K562 (cell line): ENCODE data around the gene PHF21A. TPM values are rescaled to one million over a fixed set of nuclear protein-coding genes. Genes with fewer than 3 reads are reported as not detected.
A peak's percentile ranks its signal among the peaks of the same experiment; 100 is the strongest.

Source experiments
- ARID1B ChIP-seq: fragments of 450-650 bp; IDR thresholded peaks from 2 replicates; pipeline ENCODE4 v1.6.1; 2016; ENCODE audit warnings: antibody characterized with exemption, mild to moderate bottlenecking, inconsistent platforms
- CBFA2T2 ChIP-seq: fragments of 450-650 bp; conservative IDR thresholded peaks from 2 replicates; pipeline ENCODE4 v1.6.1; 2017; ENCODE audit warnings: mild to moderate bottlenecking
- FOS ChIP-seq: IDR thresholded peaks from 3 replicates; pipeline ENCODE4 v1.6.1; 2011; ENCODE audit not compliant: insufficient read length; ENCODE audit errors: extremely low read depth
- FOSL1 ChIP-seq: fragments of 200-800 bp; sonication (Bioruptor generic); conservative IDR thresholded peaks from 2 replicates; pipeline ENCODE4 v1.6.1; 2016; ENCODE audit warnings: missing genetic modification characterization, missing compliant biosample characterization
- FOXM1 ChIP-seq, 2 experiments: fragments of 450-650 bp in 1 of 2; sonication (generic) in 1 of 2; formaldehyde crosslinking in 1 of 2; IDR thresholded peaks; 2 replicates each; pipeline versions ENCODE4 v1.6.1 to v1.9.0; 2017 to 2022; ENCODE audit warnings: low read depth in 2 of 2, mild to moderate bottlenecking in 2 of 2, missing genetic modification reagents in 1 of 2, moderate library complexity in 1 of 2
- HMGN3 ChIP-seq: IDR thresholded peaks from 2 replicates; pipeline ENCODE4 v1.6.1; 2011; ENCODE audit warnings: borderline replicate concordance, low read depth, mild to moderate bottlenecking, mixed read lengths, low read length; ENCODE audit not compliant: insufficient read length; ENCODE audit errors: extremely low read depth
- JUN ChIP-seq, 2 experiments: sonication (generic) in 1 of 2; formaldehyde crosslinking in 1 of 2; IDR thresholded peaks; 2 replicates each; pipeline versions ENCODE4 v1.6.1 to v1.8.0; 2012 to 2022; ENCODE audit warnings: borderline replicate concordance in 2 of 2, mild to moderate bottlenecking in 2 of 2, improper control_type of control experiment in 1 of 2, low read depth in 1 of 2, low read length in 1 of 2, missing genetic modification reagents in 1 of 2
- LARP7 ChIP-seq: fragments of 450-650 bp; IDR thresholded peaks from 2 replicates; pipeline ENCODE4 v1.6.1; 2016
- LCOR ChIP-seq: sonication (generic); formaldehyde crosslinking; IDR thresholded peaks from 2 replicates; pipeline ENCODE4 v1.8.0; 2022; ENCODE audit warnings: mild to moderate bottlenecking, missing genetic modification reagents
- MAFF ChIP-seq: IDR thresholded peaks from 2 replicates; pipeline ENCODE4 v1.6.1; 2012; ENCODE audit warnings: low read length, improper control_type of control experiment
- MAZ ChIP-seq, 2 experiments: fragments of 450-650 bp in 1 of 2; sonication (generic) in 1 of 2; formaldehyde crosslinking; IDR thresholded peaks in 1 of 2; conservative IDR thresholded peaks in 1 of 2; 2 replicates each; pipeline versions ENCODE4 v1.4.0 to v1.5.0; 2020; ENCODE audit warnings: mild to moderate bottlenecking in 1 of 2, missing genetic modification reagents in 1 of 2
- MCM3 ChIP-seq: fragments of 450-650 bp; IDR thresholded peaks from 2 replicates; pipeline ENCODE4 v1.6.1; 2016
- MEF2A ChIP-seq: IDR thresholded peaks from 2 replicates; pipeline ENCODE4 v1.6.1; 2011; ENCODE audit warnings: low read depth, mild to moderate bottlenecking, low read length, moderate library complexity; ENCODE audit not compliant: control insufficient read depth
- MYC ChIP-seq, 2 experiments: fragments of 250-450 bp in 1 of 2; sonication (Bioruptor Pico) in 1 of 2; IDR thresholded peaks; 2 replicates each; pipeline versions ENCODE4 v1.5.1 to v1.6.1; 2012 to 2021; ENCODE audit warnings: low read depth in 2 of 2, borderline replicate concordance in 1 of 2, improper control_type of control experiment in 1 of 2, low read length in 1 of 2, mild to moderate bottlenecking in 1 of 2, moderate library complexity in 1 of 2
- NEUROD1 ChIP-seq: fragments of 150-350 bp; IDR thresholded peaks from 2 replicates; pipeline ENCODE4 v1.6.1; 2014; ENCODE audit warnings: borderline replicate concordance, low read length, low read depth; ENCODE audit not compliant: partially characterized antibody
- NRF1 ChIP-seq, 2 experiments: fragments of 450-650 bp; IDR thresholded peaks in 1 of 2; conservative IDR thresholded peaks in 1 of 2; 2 replicates each; pipeline ENCODE4 v1.6.1; 2014; ENCODE audit warnings: mild to moderate bottlenecking in 2 of 2
- RCOR1 ChIP-seq, 2 experiments: IDR thresholded peaks; 2 replicates each; pipeline ENCODE4 v1.6.1; 2012; ENCODE audit warnings: low read depth in 2 of 2, low read length in 2 of 2, borderline replicate concordance in 1 of 2, improper control_type of control experiment in 1 of 2
- YY1 ChIP-seq, 3 experiments: IDR thresholded peaks; 2 replicates each; pipeline ENCODE4 v1.6.1; 2011; ENCODE audit warnings: low read length in 2 of 3, mild to moderate bottlenecking in 2 of 3, moderate library complexity in 2 of 3, borderline replicate concordance in 1 of 3, control low read depth in 1 of 3, low read depth in 1 of 3; ENCODE audit not compliant: insufficient read depth in 3 of 3, insufficient replicate concordance in 2 of 3, control insufficient read depth in 1 of 3, insufficient read length in 1 of 3; ENCODE audit errors: extremely low read depth in 1 of 3
- ZNF324 ChIP-seq: fragments of 250-450 bp; sonication (Bioruptor Pico); IDR thresholded peaks from 2 replicates; pipeline ENCODE4 v1.4.0; 2020; ENCODE audit warnings: mild to moderate bottlenecking
- ZNF408 ChIP-seq: fragments of 250-450 bp; sonication (Bioruptor Pico); IDR thresholded peaks from 2 replicates; pipeline ENCODE4 v1.4.0; 2020; ENCODE audit warnings: low read depth, mild to moderate bottlenecking, moderate library complexity
- polyA plus RNA-seq, 8 experiments: library from polyadenylated mRNA; depleted of rRNA in 4 of 8; stranded (reverse) in 5 of 8; unstranded in 3 of 8; fragments of >200 nt; fragmentation: Nextera tagmentation in 2 of 8; fragmentation: Illumina TruSeq in 1 of 8; extraction: Ambion mirVana in 2 of 8; extraction: Trizol in 1 of 8; gene quantifications; 2 replicates each; pipeline versions ENCODE4 v1.2.1 to v1.2.3, GENCODE V29; 2011 to 2014; ENCODE audit warnings: inconsistent platforms in 1 of 8, missing spikeins in 1 of 8
- total RNA-seq, 7 experiments: library from RNA; depleted of rRNA in 6 of 7; stranded (reverse); fragments of >200 nt in 6 of 7; fragmentation: Illumina TruSeq in 2 of 7; extraction: Trizol in 2 of 7; gene quantifications; 2 replicates each; pipeline versions ENCODE4 v1.2.1 to v1.2.3, GENCODE V29; 2011 to 2021; ENCODE audit warnings: low replicate concordance in 1 of 7
- TF ChIP-seq, protein P1 (sequence below): sonication (generic); formaldehyde crosslinking; IDR thresholded peaks from 2 replicates; pipeline ENCODE4 v1.8.0; 2022; ENCODE audit warnings: missing genetic modification reagents, mild to moderate bottlenecking, moderate library complexity, borderline replicate concordance
- TF ChIP-seq, protein P2 (sequence below): IDR thresholded peaks from 2 replicates; pipeline ENCODE4 v1.6.1; 2012; ENCODE audit warnings: low read depth, low read length, improper control_type of control experiment, borderline replicate concordance
- TF ChIP-seq, protein P3 (sequence below): fragments of 450-650 bp; IDR thresholded peaks from 2 replicates; pipeline ENCODE4 v1.6.1; 2016

PHF21A gene
- total and polyA plus RNA-seq, 9 of the 15 experiments (the other 6 are each of a cell fraction or from before 2014, with no cell fraction given), result 1.5 to 32.4 (median 10.7) TPM

GRCh38 chr11:45997599-45997998 is 123.7 kb downstream of the PHF21A start (continued):
- peak; percentile 23; the same call in 1 of the 2 replicates for TF ChIP-seq FOSL1 (tag)
- TF ChIP-seq MYC (IDR thresholded peaks at IDR 0.05; ENCODE audit: low read depth, low read length), result peak; percentile 48
- no peak for TF ChIP-seq MYC (CRISPR knock-in tag; IDR thresholded peaks at IDR 0.05; ENCODE audit: borderline replicate concordance, low read depth)
- no peak for TF ChIP-seq JUN (IDR thresholded peaks at IDR 0.05; ENCODE audit: borderline replicate concordance, low read depth, low read length)
- no peak for TF ChIP-seq JUN (CRISPR knock-in tag; IDR thresholded peaks at IDR 0.05; ENCODE audit: borderline replicate concordance)
- TF ChIP-seq HMGN3, result no peak
- TF ChIP-seq, protein P1, sequence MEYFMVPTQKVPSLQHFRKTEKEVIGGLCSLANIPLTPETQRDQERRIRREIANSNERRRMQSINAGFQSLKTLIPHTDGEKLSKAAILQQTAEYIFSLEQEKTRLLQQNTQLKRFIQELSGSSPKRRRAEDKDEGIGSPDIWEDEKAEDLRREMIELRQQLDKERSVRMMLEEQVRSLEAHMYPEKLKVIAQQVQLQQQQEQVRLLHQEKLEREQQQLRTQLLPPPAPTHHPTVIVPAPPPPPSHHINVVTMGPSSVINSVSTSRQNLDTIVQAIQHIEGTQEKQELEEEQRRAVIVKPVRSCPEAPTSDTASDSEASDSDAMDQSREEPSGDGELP (CRISPR knock-in tag), result no peak
- peak; percentile 3; the same call in 1 of the 2 replicates for TF ChIP-seq MAFF
- TF ChIP-seq CBFA2T2, result no peak; the same call in none of the 2 replicates
- TF ChIP-seq, protein P2, sequence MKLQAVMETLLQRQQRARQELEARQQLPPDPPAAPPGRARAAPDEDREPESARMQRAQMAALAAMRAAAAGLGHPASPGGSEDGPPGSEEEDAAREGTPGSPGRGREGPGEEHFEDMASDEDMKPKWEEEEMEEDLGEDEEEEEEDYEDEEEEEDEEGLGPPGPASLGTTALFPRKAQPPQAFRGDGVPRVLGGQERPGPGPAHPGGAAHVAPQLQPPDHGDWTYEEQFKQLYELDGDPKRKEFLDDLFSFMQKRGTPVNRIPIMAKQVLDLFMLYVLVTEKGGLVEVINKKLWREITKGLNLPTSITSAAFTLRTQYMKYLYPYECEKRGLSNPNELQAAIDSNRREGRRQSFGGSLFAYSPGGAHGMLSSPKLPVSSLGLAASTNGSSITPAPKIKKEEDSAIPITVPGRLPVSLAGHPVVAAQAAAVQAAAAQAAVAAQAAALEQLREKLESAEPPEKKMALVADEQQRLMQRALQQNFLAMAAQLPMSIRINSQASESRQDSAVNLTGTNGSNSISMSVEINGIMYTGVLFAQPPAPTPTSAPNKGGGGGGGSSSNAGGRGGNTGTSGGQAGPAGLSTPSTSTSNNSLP, result peak; percentile 62; the same call in 1 of the 2 replicates
- TF ChIP-seq MAZ (CRISPR knock-in tag; conservative IDR thresholded peaks at IDR 0.05 in 1 of 2, IDR thresholded peaks at IDR 0.05 in 1 of 2), result no peak
- no peak for TF ChIP-seq FOS
- TF ChIP-seq LCOR (CRISPR knock-in tag), result no peak
- no peak for TF ChIP-seq FOXM1 (IDR thresholded peaks at IDR 0.05; ENCODE audit: low read depth)
- no peak for TF ChIP-seq FOXM1 (CRISPR knock-in tag; IDR thresholded peaks at IDR 0.05; ENCODE audit: low read depth)
- TF ChIP-seq MEF2A, result no peak
- no peak for TF ChIP-seq LARP7
- no peak for TF ChIP-seq YY1 (IDR thresholded peaks at IDR 0.05; ENCODE audit: borderline replicate concordance in 1 of 3, control insufficient read depth in 1 of 3, extremely low read depth in 1 of 3, insufficient read depth in 3 of 3, insufficient read length in 1 of 3, insufficient replicate concordance in 2 of 3, low read depth in 1 of 3, low read length in 2 of 3)
- peak; percentile 65 for TF ChIP-seq ARID1B
- TF ChIP-seq MCM3, result no peak
- no peak for TF ChIP-seq ZNF324
- TF ChIP-seq NRF1 (conservative IDR thresholded peaks at IDR 0.05 in 1 of 2, IDR thresholded peaks at IDR 0.05 in 1 of 2), result peak in 1 of 2 experiments; percentile 23; a peak in 1 of 4 replicates
- TF ChIP-seq, protein P3, sequence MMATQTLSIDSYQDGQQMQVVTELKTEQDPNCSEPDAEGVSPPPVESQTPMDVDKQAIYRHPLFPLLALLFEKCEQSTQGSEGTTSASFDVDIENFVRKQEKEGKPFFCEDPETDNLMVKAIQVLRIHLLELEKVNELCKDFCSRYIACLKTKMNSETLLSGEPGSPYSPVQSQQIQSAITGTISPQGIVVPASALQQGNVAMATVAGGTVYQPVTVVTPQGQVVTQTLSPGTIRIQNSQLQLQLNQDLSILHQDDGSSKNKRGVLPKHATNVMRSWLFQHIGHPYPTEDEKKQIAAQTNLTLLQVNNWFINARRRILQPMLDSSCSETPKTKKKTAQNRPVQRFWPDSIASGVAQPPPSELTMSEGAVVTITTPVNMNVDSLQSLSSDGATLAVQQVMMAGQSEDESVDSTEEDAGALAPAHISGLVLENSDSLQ, result peak; percentile 47; the same call in 1 of the 2 replicates
- peak in 1 of 2 experiments; percentile 32; a peak in 1 of 4 replicates for TF ChIP-seq RCOR1 (IDR thresholded peaks at IDR 0.05; ENCODE audit: borderline replicate concordance in 1 of 2, low read depth in 2 of 2, low read length in 2 of 2)
- no peak for TF ChIP-seq NEUROD1
- TF ChIP-seq ZNF408 (CRISPR knock-in tag), result no peak
